ENCODE data around the gene PRKG1.
"Not testable (repeated sequence)": the region's sequence is repeated elsewhere in the genome, so short reads cannot be mapped to it uniquely, and the experiment has no call there.

DNA sequence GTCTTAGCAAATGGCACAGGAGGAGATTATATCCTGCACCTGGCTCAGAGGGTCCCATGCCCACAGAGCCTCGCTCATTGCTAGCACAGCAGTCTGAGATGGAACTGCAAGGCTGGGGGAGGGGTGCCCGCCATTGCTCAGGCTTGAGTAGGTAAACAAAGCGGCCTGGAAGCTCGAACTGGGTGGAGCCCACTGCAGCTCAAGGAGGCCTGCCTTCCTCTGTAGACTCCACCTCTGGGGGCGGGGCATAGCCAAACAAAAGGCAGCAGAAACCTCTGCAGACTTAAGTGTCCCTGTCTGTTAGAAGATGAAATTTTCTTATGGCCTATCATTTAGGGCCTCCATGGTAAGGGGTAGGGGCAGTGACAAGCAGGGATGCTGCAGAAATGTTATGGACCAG, 207.1 kb downstream of the PRKG1 start:
- not testable (repeated sequence) for TF ChIP-seq EZH2 (IDR thresholded peaks at IDR 0.05; ENCODE audit: borderline replicate concordance, low read length)
- TF ChIP-seq, protein P1, sequence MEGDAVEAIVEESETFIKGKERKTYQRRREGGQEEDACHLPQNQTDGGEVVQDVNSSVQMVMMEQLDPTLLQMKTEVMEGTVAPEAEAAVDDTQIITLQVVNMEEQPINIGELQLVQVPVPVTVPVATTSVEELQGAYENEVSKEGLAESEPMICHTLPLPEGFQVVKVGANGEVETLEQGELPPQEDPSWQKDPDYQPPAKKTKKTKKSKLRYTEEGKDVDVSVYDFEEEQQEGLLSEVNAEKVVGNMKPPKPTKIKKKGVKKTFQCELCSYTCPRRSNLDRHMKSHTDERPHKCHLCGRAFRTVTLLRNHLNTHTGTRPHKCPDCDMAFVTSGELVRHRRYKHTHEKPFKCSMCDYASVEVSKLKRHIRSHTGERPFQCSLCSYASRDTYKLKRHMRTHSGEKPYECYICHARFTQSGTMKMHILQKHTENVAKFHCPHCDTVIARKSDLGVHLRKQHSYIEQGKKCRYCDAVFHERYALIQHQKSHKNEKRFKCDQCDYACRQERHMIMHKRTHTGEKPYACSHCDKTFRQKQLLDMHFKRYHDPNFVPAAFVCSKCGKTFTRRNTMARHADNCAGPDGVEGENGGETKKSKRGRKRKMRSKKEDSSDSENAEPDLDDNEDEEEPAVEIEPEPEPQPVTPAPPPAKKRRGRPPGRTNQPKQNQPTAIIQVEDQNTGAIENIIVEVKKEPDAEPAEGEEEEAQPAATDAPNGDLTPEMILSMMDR (conservative IDR thresholded peaks at IDR 0.05 in 1 of 2, IDR thresholded peaks at IDR 0.05 in 1 of 2; ENCODE audit: extremely low read depth in 1 of 2, insufficient read depth in 1 of 2, low read depth in 1 of 2, low read length in 2 of 2) = not testable (repeated sequence)
